Ascending aorta (tissue), 2 donors: ENCODE results near the gene TMPRSS12. TPM values are rescaled to one million over a fixed set of nuclear protein-coding genes. Genes with fewer than 3 reads are reported as not detected.
"Not testable (repeated sequence)": the region's sequence is repeated elsewhere in the genome, so short reads cannot be mapped to it uniquely, and the experiment has no call there.

Source experiments
- DNase-seq, 2 donors: peaks; one replicate each; pipeline ENCODE4 v3.0.0-alpha.2; 2019; ENCODE audit warnings: low spot score in 2 of 2
- H3K27ac ChIP-seq, 2 donors: fragments of 200-600 bp; sonication (generic); one replicate each; pipeline ENCODE4 v1.5.1; 2016 to 2017; ENCODE audit warnings: mild to moderate bottlenecking in 1 of 2
- H3K27me3 ChIP-seq: fragments of 200-600 bp; sonication (generic); one replicate; pipeline ENCODE4 v1.5.1; 2017
- H3K36me3 ChIP-seq, 2 donors: fragments of 200-600 bp; sonication (generic); one replicate each; pipeline ENCODE4 v1.5.1; 2016
- H3K4me1 ChIP-seq, 2 donors: fragments of 200-600 bp; sonication (generic); one replicate each; pipeline ENCODE4 v1.5.1; 2016 to 2017; ENCODE audit warnings: mild to moderate bottlenecking in 1 of 2
- H3K4me3 ChIP-seq, 2 donors: fragments of 200-600 bp; sonication (generic); one replicate each; pipeline ENCODE4 v1.5.1; 2016 to 2017; ENCODE audit warnings: mild to moderate bottlenecking in 1 of 2
- H3K9me3 ChIP-seq, 2 donors: fragments of 200-600 bp; sonication (generic); one replicate each; pipeline ENCODE4 v1.5.1; 2016
- intact Hi-C: fragments of 100-400 bp; cut with DNase I; formaldehyde crosslinking; loops from one replicate; pipeline ENCODE4 v1.15.1; 2023
- total RNA-seq: library from RNA; depleted of rRNA; stranded (reverse); fragments of >200 nt; gene quantifications from one replicate; pipeline ENCODE4 v1.1.0, GENCODE V29; 2016
- TF ChIP-seq, protein P1 (sequence below), 3 experiments: fragments of 200-600 bp in 2 of 3; fragments of 450-650 bp in 1 of 3; sonication (generic) in 2 of 3; IDR thresholded peaks; one replicate each; pipeline ENCODE4 v1.5.1; 2016 to 2019; ENCODE audit warnings: antibody characterized with exemption in 3 of 3, mild to moderate bottlenecking in 1 of 3, moderate library complexity in 1 of 3

Gene TMPRSS12
- total RNA-seq, 1 donor from 2014 or later = not detected

DNA sequence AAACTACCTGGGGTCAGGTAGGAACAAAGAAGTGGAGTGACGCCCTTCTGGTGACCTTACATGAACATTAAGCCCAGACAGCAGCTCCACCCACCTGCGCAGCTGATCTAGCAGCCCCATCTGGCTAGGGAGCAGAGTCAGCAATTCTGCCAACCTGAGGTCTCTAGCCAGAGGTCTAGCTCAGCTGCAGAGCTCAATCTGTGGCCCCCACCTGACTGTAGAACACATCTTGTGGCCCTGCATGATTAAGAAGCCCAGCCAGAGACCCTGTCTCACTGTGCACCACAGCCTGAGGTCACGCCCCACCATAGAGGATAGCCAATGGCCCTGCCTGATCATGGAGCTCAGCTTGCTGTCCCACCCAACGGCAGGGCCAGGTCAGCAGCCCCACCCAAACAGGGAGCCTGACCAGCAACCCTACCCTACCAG lies 59.0 kb downstream of the TMPRSS12 start:
- Histone ChIP-seq H3K36me3 (no peaks in the 10 kb centered on the region), H3K4me1 (no peaks in the 10 kb centered on the region), H3K9me3 (peaks cover 0 to 8% of the 10 kb centered on the region in 2 donors), H3K4me3 (no peak overlapping the region), H3K27ac (no peak overlapping the region), H3K27me3 (no peaks in the 10 kb centered on the region)
- intact Hi-C loops = loop anchor here (10.0 kb wide), 1 partner anchor 47 kb away; no protein-coding TSS in a partner anchor
- no peak for DNase-seq
- TF ChIP-seq, protein P1, sequence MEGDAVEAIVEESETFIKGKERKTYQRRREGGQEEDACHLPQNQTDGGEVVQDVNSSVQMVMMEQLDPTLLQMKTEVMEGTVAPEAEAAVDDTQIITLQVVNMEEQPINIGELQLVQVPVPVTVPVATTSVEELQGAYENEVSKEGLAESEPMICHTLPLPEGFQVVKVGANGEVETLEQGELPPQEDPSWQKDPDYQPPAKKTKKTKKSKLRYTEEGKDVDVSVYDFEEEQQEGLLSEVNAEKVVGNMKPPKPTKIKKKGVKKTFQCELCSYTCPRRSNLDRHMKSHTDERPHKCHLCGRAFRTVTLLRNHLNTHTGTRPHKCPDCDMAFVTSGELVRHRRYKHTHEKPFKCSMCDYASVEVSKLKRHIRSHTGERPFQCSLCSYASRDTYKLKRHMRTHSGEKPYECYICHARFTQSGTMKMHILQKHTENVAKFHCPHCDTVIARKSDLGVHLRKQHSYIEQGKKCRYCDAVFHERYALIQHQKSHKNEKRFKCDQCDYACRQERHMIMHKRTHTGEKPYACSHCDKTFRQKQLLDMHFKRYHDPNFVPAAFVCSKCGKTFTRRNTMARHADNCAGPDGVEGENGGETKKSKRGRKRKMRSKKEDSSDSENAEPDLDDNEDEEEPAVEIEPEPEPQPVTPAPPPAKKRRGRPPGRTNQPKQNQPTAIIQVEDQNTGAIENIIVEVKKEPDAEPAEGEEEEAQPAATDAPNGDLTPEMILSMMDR (IDR thresholded peaks at IDR 0.05) = no peak

DNA sequence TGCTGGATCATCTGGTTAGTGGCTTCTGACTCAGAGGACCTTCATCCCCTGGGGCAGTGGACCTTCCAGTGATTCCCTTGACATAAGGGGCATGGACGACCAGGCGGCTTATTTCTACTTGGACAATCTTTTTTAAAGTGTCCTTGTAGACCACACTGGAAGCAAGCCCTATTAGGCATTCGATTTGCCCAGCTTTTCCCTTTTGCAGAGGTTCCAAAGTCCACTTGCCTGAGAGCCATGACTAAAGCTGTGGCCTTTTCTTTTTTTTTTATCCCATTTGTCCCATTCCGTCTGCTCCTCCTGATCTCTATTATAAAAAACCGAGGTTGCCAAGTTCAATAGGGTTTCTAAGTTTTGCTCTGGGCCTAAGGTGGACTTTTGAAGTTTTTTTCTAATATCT lies 65.8 kb downstream of the TMPRSS12 start:
- not testable (repeated sequence) for H3K36me3 ChIP-seq, H3K4me3 ChIP-seq, H3K4me1 ChIP-seq, H3K27ac ChIP-seq, H3K27me3 ChIP-seq, DNase-seq
- intact Hi-C loops = loop anchor here (10.0 kb wide), 1 partner anchor 54 kb away; no protein-coding TSS in a partner anchor
- peaks cover 0 to 15% of the 10 kb centered on the region in 2 donors for H3K9me3 ChIP-seq

DNA sequence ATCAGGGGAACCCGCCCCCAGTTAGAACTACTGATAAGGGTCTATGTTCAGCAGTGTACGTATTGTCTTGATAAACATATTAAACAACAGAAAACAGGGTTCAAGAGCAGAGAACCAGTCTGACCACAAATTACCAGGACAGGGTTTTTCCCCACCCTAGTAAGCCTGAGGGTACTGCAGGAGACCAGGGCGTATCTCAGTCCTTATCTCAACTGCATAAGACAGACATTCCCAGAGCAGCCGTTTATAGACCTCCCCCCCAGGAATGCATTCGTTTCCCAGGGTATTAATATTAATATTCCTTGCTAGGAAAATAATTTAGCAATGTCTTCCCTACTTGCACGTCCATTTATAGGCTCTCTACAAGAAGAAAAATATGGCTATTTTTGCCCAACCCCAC lies 69.6 kb downstream of the TMPRSS12 start:
- intact Hi-C loops, H3K27me3 ChIP-seq, H3K4me1 ChIP-seq, H3K4me3 ChIP-seq, H3K27ac ChIP-seq, DNase-seq, H3K36me3 ChIP-seq: not testable (repeated sequence)
- peaks cover 11 to 35% of the 10 kb centered on the region in 2 donors for H3K9me3 ChIP-seq

DNA sequence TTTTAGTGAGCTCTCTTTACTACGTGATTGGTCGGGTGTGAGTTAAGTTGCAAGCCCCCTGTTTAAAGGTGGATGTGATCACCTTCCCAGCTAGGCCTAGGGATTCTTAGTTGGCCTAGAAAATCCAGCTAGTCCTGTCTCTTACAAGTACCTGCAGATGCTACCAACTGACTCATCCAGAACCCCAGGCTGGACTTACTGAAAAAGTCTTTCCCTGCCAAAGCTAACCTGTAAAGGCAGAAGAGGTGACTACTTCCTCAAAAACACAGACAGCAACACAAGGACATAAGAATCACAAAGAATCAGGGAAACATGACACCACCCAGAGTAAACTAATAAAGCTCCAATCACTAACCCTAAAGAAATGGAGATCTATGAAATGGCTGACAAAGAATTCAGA lies 70.5 kb downstream of the TMPRSS12 start:
- no peaks in the 10 kb centered on the region for H3K27me3 ChIP-seq
- H3K4me3 ChIP-seq = no peak overlapping the region
- DNase-seq = no peak
- intact Hi-C loops = no loop called here
- H3K36me3 ChIP-seq = no peaks in the 10 kb centered on the region
- TF ChIP-seq, protein P1 (IDR thresholded peaks at IDR 0.05) = no peak
- no peak overlapping the region for H3K27ac ChIP-seq
- no peaks in the 10 kb centered on the region for H3K4me1 ChIP-seq
- H3K9me3 ChIP-seq = peaks cover 11 to 35% of the 10 kb centered on the region in 2 donors

DNA sequence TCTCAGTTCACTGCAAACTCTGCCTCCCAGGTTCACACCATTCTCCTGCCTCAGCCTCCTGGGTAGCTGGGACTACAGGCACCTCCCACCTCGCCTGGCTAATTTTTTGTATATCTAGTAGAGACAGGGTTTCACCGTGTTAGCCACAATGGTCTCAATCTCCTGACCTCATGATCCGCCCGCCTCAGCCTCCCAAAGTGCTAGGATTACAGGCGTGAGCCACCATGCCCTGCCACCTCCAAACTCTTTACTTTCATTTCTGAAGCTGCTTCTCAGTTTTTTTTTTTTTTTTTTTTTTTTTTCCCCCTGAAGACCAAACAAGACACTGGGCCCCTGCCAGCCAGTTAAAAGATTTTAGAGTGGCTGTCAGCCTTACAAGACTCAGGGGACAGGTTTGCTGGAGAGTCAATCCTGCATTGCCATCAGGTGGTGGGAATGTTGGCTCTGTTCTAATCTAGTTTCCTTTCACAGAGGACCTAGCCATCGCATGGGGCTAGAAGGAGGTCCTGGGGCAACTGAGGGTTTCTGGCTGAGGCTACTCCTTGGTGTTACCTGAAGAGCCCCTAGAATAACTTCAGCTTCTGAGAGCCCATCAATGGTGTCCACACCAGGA lies 72.3 kb downstream of the TMPRSS12 start:
- H3K4me1 ChIP-seq = no peaks in the 10 kb centered on the region
- DNase-seq = no peak
- intact Hi-C loops = no loop called here
- no peak overlapping the region for H3K4me3 ChIP-seq
- TF ChIP-seq, protein P1 (IDR thresholded peaks at IDR 0.05) = no peak
- H3K9me3 ChIP-seq = peaks cover 11 to 35% of the 10 kb centered on the region in 2 donors
- no peaks in the 10 kb centered on the region for H3K27me3 ChIP-seq
- no peak overlapping the region for H3K27ac ChIP-seq
- no peaks in the 10 kb centered on the region for H3K36me3 ChIP-seq

DNA sequence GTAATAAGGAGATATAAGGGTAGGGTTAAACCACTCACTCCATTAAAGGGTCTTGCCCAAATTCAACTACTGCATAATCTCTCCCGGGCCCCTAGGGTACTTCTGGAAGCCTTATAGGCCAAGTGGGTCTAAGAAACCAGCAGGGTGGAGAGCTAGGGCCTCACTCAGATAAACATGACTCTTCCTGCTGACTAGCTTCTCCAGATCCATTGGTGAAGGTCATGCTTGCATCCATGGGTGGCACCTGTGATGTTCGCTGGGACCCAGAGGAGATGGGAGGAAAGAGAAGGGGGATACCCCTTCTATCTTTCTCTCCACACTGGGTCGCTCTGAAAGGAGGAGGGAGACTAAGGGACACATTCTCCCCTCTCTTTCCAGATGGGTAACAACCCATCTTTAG lies 73.6 kb downstream of the TMPRSS12 start:
- no peaks in the 10 kb centered on the region for H3K27me3 ChIP-seq
- intact Hi-C loops = no loop called here
- no peak overlapping the region for H3K4me3 ChIP-seq
- peaks cover 11 to 35% of the 10 kb centered on the region in 2 donors for H3K9me3 ChIP-seq
- no peaks in the 10 kb centered on the region for H3K4me1 ChIP-seq
- no peaks in the 10 kb centered on the region for H3K36me3 ChIP-seq
- TF ChIP-seq, protein P1 (IDR thresholded peaks at IDR 0.05) = no peak
- no peak for DNase-seq
- no peak overlapping the region for H3K27ac ChIP-seq
